NOMO-1 (cell line): ENCODE measurements around the gene WBP11.
A peak's percentile ranks its signal among the peaks of the same experiment; 100 is the strongest.
"Not testable (repeated sequence)": the region's sequence is repeated elsewhere in the genome, so short reads cannot be mapped to it uniquely, and the experiment has no call there.

Experiments
- DNase-seq, 2 experiments: peaks; one replicate each; lab custom pipeline; 2025; ENCODE audit not compliant: unreplicated experiment in 2 of 2; lab: John Stamatoyannopoulos, UW

The WBP11 gene

DNA sequence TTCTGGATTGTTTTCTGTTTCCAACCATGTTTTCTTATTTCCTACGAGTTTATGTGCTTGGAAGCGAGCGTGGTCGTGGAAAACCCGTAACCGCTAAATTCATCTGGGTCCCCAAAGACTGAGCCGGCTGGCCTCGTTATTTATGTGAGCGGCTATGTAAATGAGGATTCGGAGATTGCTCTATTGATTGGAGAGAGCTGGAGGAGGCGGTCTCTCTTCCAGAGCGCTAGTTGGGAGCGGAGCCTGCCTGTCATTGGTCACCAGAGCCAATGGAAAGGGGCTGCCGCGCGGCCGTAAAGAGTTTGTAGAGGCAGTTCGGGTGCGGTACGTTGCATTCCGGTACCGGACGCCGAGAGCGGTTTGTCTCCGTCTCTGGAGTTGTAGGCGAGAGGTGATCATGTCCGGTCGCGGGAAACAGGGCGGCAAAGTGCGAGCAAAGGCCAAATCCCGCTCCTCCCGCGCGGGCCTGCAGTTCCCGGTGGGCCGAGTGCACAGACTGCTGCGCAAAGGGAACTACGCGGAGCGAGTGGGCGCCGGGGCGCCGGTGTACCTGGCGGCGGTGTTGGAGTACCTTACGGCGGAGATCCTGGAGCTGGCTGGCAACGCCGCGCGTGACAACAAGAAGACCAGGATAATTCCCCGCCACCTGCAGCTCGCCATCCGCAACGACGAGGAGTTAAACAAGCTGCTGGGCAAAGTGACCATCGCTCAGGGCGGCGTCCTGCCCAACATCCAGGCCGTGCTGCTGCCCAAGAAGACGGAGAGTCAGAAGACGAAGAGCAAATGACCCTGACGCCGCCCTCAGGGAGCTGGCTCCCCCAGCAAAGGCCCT lies 29.0 kb downstream of the WBP11 start:
- peak; percentile 91 to 92 for DNase-seq

DNA sequence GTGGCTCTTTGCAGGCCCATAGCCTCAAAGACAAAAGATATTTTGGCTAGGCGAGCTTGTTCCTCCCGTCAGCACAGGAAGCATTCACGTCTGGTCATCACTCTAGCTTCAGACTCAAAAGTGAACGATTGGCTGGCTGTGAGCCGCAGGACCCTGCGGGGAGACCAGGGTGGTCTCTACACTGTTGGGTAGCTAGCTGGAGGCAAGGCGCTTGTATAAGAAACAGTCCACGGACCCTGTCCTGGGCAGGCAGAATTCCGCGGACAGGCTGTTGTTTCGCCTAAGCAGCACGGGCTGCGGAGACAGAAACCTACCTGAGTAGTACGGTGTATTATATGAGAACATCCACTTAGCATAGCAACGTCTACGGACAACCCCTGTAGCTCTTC lies 29.6 kb downstream of the WBP11 start:
- DNase-seq, result no peak

DNA sequence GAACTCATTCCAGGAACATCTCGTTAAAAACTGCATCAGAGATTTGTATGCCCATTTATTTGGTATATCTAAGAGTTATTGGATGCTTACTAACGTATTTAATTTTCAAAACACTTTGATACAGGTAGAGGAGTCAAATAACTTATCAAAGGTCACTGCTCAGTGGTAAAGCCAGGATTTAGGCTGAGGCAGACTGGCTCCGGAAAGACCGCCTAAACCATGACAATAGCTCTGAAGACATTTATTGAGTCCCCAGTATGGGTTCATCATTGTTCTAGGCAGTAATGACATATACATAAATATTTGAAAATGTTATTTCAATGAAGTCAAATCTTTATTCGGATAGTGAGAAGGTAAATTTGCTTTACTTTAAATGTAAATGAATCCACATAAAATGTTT lies 30.3 kb downstream of the WBP11 start:
- DNase-seq, result no peak

DNA sequence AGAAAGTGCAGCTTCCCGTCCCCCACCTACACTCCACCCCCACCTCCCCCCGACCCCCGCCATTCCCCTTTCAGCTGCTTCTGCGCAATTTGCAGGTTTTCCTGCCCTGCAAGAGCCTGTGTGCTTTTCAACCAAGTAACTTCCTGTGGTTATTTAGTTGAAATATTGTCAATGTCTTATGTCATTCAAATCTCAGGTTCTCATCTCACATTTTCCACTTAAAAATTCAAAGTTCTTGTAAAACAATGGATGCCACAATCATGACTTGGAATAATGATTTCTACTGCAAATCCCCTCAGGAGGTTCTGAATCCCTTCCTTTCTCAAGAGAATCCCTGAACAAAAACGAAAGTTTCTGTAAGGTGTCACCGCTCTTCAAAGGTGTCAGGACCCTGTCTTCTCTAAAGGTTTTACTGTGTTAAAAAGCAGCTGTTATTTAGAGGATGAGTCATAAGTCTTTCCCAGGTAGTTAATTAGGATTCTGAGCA lies 31.6 kb downstream of the WBP11 start:
- DNase-seq, result peak in 1 of 2 experiments; percentile 31

DNA sequence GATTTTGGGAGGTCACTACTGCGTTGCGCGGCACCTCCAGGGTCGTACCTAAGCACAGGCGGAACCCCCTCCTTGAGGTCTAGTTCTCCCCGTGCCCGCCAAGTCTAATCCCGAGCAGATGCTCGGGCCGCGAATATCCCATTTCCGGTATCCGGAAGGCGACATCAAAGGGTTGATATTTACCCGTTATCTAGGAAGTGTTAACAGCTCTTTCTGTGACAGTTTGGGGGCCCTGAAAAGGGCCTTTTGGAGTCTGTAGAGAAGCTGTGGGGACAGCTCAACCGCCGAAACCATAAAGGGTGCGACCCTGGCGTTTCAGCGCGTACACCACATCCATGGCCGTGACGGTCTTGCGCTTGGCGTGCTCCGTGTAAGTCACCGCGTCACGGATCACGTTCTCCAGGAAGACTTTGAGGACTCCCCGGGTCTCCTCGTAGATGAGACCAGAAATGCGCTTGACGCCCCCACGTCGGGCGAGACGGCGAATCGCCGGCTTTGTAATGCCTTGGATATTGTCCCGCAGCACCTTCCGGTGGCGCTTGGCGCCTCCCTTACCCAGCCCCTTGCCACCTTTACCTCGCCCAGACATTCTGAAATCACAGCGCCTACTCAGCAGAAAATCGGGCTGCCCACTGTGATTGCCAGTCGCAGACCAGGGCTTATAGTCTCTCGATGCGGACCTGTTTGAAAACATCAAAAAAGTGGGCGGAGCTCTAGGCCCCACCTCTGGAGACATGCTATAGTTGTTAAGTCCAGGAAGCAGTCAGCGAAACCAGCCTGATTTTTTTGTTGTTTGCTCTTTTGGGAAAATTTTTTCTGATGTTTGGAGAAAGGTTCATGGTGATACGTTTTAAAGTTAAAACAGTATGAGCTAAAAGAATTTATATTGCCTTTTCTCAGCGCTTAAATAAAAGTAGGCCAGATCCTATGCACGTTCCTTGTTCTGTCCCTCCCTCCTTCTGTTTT lies 32.5 kb downstream of the WBP11 start:
- DNase-seq, result peak; percentile 74 to 79

DNA sequence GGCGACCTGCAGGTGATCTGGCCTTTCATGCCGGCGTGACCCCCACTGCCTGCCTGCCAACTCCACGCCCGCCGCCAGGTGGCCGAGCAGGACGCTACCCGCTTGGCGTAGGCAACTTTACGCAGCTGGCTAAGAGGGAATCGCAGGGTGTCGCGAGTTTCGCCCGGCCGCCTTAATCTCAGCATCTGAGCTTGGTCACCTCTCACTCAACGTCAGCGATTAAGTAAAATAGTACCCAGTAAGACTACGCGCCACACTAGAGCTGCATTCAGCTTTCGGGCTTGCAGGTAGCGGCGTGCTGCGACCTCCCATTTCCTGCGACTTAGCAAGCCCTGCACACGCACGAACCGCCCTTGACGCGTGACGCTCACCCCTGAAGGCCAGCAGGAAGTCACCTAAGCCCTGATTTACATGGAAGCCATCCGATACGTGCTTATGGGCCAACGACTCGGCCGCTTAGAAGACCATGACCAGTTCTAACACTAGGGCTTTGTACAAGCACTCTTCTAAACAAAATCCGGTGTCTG lies 33.2 kb downstream of the WBP11 start:
- peak; percentile 90 for DNase-seq

DNA sequence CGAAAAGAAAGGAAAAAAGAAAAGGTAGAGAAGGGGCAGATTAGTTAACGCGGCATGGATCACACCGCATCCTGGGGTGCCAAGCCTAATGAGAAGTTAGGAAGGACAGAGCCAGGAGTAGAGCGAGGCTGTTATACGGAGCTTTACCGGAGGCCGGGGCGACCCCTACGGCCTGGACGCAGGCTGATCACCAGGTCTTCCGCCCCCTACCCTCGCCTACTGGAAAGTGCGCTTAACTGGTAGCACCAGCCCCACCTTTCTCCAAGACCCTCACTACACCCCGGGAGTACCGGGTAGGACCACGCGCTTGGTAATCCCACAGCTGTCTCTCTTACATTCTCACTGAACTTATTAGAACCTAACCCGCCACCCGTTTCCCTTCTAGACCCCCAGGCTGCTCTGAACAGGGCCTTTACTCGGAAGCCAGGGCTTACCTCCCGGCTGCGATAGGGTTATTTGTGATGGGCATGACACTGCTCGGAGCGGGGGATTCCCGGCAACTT lies 33.8 kb downstream of the WBP11 start:
- no peak for DNase-seq

DNA sequence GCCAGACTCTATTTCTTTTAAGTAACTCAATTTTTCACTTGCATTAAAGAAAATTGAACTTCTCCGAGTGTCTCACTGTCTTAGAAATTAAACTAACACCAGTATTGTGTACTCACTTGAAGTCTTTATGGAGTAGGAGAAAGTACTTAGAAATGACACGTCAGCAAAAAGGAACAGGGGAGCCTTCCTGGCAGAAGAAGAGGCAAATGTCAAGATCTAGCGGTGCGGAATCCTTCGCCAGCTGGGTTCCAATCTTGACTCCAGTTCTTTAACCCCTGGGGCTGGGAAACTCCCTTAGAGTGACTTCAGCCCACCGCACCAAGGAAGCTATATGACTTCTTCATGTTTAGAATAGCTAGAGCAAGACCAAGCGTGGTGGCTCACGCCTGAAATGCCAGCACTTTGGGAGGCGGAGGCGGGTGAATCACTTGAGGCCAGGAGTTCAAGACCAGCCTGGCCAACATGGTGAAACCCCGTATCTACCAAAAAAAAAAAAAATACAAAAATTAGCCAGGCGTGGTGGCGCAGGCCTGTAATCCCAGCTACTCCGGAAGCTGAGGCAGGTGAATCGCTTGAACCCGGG lies 34.4 kb downstream of the WBP11 start:
- no peak for DNase-seq

DNA sequence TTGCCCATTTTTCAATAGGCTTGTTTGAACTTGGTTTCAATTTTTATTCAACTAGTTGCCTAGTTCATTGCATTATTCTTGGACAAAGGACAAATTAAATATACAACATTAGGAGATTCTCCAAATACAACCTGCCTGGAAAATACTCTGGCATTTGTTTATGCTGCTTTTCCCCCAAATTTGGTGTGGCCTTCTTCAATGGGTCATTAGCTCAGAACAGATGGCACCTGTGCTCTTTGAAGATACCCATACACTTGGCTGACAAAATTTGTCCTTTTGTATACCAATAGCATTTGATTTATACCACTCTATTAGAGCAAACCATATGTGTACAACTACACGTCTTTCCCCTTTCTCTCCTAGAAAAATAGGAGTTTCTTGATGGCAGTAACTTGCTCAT lies 35.7 kb downstream of the WBP11 start:
- DNase-seq, result no peak

DNA sequence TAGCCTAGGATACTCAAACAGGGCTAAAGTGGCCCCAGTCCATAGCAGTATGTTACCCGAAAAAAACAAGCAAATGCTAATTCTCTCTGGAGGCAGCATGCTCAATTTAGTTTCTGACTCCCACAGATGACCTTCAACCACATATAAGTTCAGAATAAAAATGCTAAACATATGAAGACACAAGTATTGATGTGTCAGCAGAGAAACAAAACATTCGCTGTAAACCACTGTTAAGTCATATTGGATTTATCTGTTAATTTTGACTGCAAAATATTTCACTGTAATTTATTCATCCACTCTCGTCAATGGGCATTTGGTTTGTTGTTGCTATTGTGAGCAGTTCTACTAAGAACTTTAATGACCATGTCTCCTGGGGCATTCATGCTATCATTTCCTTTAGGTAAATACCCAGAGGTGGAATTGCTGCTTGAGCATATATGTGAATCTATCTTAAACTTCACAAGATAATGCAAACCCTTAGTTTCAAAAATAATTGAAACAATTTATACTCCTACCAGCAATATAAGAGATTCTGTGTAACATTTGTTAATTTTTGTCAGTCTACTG lies 36.5 kb downstream of the WBP11 start:
- DNase-seq, result no peak

DNA sequence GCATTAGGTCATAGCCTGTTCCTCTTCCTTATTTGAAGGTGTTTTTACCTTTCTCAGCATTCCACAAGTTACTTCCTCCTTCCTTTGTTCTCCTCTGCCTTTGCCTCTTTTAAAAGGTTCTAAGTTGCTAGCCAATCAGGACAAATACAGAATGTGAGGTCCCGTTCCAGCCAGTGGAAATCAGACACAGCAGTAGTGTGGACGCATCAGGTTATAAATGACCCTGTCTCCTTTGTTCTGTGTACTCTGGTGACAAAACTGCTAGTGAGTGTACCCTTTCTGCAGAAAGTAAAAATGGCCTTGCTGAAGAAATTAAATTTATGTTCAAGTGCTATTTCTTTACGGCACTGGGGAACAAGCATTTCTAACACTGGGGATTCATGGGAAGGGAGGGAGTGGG lies 37.3 kb downstream of the WBP11 start:
- not testable (repeated sequence) for DNase-seq

DNA sequence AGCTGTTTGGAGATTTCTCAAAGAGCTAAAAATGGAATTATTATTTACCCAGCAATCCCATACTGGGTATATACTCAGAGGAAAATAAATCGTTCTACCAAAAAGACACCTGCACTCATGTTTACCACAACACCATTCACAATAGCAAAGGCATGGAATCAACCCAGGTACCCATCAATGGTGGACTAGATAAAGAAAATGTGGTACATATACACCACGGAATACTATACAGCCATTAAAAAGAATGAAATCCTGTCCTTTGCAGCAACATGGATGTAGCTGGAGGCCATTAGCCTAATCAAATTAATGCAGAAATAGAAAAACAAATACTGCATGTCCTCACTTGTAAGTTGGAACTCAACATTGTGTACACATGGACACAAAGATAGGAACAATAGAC lies 37.9 kb downstream of the WBP11 start:
- DNase-seq, result no peak

DNA sequence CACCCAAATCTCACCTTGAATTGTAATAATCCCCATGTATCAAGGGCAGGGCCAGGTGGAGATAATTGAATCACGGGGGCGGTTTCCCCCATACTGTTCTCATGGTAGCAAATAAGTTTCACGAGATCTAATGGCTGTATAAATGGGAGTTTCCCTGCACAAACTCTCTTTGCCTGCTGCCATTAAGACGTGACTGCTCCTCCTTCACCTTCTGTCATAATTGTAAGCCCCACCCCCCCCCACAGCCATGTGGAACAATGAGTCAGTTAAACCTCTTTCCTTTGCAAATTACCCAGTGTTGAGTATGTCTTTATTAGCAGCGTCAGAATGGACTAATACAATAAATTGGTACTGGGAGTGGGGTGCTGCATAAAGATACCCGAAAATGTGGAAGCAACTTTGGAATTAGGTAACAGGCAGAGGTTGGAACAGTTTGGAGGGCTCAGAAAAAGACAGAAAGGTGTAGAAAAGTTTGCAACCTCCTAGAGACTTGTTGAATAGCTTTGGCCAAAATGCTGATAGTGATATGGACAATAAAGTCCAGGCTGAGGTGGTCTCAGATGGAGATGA lies 43.5 kb downstream of the WBP11 start:
- not testable (repeated sequence) for DNase-seq

DNA sequence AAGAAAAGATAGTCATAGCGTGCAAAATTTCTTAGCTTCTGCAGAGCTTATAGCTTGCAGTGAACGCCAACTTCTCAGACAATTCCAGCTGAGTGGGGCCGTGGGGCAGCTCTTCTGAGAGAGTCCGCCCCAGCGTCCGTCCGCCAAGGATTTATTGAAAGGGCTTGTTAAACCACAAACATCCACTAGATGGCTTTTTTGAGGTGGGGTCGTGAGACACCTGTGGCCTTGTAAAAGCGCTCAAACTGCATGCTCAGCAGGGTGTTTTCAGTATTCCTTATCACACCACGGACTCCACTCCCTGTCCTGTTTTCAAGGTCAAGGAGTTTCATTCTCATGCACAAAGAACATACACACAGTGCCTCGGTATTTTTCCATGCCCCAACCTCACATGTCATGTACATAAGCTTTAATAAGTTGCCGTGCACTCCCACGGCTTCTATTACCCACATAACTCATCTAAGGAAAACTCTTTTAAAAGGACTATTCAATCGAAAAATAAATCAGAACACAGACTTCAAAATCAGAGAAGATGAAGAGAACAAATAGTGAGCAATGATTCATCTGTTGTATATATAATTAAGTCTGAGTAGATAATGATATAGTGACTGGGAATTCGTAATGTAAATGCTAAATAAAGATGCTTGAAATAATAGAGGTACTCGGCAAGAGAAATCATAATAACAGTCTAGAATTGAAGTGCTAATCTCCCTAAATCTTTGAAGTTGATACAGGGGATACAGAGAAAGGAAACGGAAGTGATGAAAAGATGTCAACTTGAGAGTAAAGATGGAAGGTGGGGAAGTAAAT lies 46.7 kb downstream of the WBP11 start:
- no peak for DNase-seq

DNA sequence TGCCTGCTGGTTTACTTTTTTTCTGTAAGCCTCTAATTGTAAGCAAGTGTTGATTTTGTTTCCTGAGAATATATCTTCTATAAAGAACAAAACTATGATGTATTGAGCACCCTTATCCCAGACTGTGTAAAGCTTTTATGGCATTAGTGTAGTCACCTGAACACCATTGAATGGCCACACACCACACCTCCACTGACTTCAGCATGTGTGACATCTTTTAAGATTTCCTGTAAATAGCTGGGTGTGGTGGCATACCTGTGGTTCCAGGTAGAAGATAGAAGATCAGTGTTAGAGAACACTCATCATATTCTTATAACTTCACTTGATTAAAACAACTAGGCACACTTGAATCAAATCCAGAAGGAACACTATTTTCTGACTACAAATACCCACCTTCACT lies 51.3 kb downstream of the WBP11 start:
- DNase-seq, result no peak

DNA sequence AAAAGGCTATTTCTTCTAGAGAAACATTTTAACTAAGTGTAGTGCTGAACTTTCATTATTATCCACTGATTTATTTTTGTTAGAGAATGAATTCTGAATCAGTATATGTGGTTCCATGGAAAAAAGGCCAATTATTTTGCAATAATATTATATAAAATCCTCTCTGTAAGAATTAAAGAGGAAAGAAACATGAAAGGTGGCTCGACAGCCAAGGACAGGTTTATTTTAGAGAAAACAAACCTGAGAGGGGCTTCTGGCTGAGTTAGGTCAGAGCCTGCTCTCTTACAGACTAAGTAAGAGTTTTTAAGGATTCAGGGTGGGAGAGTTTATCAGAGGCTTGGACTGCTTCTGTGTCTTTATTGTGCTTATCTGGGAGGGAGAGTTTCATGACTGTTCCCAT lies 60.2 kb downstream of the WBP11 start:
- no peak for DNase-seq

DNA sequence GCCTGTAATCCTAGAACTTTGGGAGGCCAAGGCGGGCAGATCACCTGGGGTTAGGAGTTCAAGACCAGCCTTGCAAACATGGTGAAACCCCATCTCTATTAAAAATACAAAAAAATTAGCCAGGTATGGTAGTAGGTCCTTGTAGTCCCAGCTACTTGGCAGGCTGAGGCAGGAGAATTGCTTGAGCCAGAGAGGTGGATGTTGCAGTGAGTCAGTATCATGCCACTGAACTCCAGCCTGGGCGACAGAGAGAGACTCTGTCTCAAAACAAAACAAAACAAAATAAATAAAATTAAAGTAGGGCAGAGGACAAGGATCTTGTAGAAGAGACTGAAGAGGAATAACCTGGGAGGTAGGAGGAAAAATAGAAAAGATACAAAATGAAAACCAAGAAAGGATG lies 61.3 kb downstream of the WBP11 start:
- no peak for DNase-seq

DNA sequence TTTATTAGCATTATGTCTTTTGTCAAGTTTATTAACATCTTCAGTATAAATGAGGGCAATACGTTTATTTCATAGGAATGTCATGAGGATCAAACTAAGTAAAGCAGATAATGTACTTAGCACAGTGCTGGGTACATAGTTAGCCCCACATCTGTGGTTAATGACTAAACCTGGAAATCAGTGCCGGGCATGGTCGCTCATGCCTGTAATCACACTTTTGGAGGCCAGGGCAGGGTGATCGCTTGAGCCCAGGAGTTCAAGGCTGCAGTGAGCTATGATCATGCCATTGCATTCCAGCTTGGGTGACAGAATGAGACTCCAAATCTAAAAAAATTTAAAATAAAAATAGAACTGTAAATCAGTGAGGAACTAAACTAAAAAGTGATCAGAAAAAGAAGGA lies 62.1 kb downstream of the WBP11 start:
- no peak for DNase-seq

DNA sequence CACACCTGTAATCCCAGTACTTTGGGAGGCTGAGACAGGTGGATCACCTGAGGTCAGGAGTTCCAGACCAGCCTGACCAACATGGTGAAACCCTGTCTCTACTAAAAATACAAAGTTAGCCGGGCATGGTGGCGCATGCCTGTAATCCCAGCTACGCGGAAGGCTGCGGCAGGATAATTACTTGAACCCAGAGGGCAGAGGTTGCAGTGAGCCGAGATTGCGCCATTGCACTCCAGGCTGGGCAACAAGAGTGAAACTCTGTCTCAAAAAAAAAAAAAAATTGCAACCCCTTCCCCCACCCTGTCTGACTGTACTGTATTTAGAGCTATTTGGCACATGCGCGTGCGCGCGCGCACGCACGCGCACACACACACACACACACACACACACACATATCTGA lies 66.8 kb downstream of the WBP11 start:
- DNase-seq, result not testable (repeated sequence)
